Nephron progenitor cell (in vitro differentiated cells): ENCODE data around the gene PSEN1.

ENCODE experiments used
- DNase-seq: peaks from one replicate; pipeline ENCODE4 v3.0.0; 2021
- H3K27ac Mint-ChIP-seq: 2 replicates; pipeline ENCODE4 v1.8.0; 2021; ENCODE audit warnings: mild to moderate bottlenecking, moderate library complexity, mixed read lengths
- H3K27me3 Mint-ChIP-seq: 2 replicates; pipeline ENCODE4 v1.8.0; 2021; ENCODE audit warnings: mild to moderate bottlenecking, low read depth, mixed read lengths; ENCODE audit not compliant: poor library complexity
- H3K36me3 Mint-ChIP-seq: 2 replicates; pipeline ENCODE4 v1.8.0; 2021; ENCODE audit warnings: low read depth, mixed read lengths
- H3K4me1 Mint-ChIP-seq: 2 replicates; pipeline ENCODE4 v1.8.0; 2021; ENCODE audit warnings: mixed read lengths
- H3K4me3 Mint-ChIP-seq: 2 replicates; pipeline ENCODE4 v1.8.0; 2021; ENCODE audit warnings: mild to moderate bottlenecking, moderate library complexity, mixed read lengths
- H3K9me3 Mint-ChIP-seq: 2 replicates; pipeline ENCODE4 v1.8.0; 2021; ENCODE audit warnings: mild to moderate bottlenecking, moderate library complexity, mixed read lengths
- CTCF ChIP-seq: fragments of 200-600 bp; sonication (generic); IDR thresholded peaks from 2 replicates; pipeline ENCODE4 v1.5.0; 2021; ENCODE audit warnings: antibody characterized with exemption

PSEN1 gene

GRCh38 chr14:73133795-73134194 lies 2.5 kb upstream of the PSEN1 start:
- Mint-ChIP-seq H3K4me1 (peaks cover 15% of the 10 kb centered on the region), H3K36me3 (peaks cover 21% of the 10 kb centered on the region), H3K9me3 (peaks cover 26% of the 10 kb centered on the region), H3K4me3 (no peak overlapping the region), H3K27ac (no peak overlapping the region), H3K27me3 (peaks cover 10% of the 10 kb centered on the region)
- no peak for TF ChIP-seq CTCF
- DNase-seq, result no peak

- peak overlapping the region; percentile 97 for H3K27ac Mint-ChIP-seq
- H3K27me3 Mint-ChIP-seq, result peaks cover 10% of the 10 kb centered on the region
- H3K36me3 Mint-ChIP-seq, result peaks cover 28% of the 10 kb centered on the region
- peaks cover 26% of the 10 kb centered on the region for H3K9me3 Mint-ChIP-seq
- H3K4me1 Mint-ChIP-seq, result peaks cover 15% of the 10 kb centered on the region
- peak overlapping the region; percentile 85 for H3K4me3 Mint-ChIP-seq
- DNase-seq, result no peak
- TF ChIP-seq CTCF, result no peak
Measured at GRCh38 chr14:73136085-73136386, 271 bp upstream of the PSEN1 start.

DNA sequence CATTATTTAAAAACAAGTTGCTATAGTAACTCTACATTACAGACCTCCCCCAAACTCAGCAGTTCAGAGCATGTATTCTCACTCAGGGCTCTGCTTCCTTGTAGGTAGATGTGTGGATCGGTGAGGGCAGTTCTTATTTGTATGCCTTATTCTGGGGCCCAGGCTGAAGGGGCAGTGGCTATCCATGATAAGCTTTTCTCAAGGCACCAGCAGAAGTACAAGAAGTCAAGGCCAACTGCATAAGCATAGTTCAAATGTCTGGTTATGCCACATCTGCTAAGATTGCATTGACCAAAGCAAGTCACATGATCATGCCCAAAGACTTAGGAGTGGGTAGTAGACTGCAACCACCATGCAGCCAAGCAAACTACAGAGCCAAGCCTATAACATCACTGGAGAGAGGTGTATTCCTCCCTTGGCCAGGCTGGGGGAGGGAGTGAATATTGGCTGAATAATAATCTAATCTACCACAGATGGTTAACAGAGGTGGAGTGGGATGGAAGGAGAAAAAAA lies 4.6 kb downstream of the PSEN1 start:
- Mint-ChIP-seq H3K27ac (no peak overlapping the region), H3K4me3 (no peak overlapping the region), H3K27me3 (no peaks in the 10 kb centered on the region), H3K4me1 (peaks cover 30% of the 10 kb centered on the region), H3K36me3 (peaks cover 16% of the 10 kb centered on the region), H3K9me3 (no peaks in the 10 kb centered on the region)
- TF ChIP-seq CTCF, result no peak
- no peak for DNase-seq

- H3K4me1 Mint-ChIP-seq, result peaks cover 22% of the 10 kb centered on the region
- no peak overlapping the region for H3K4me3 Mint-ChIP-seq
- H3K27ac Mint-ChIP-seq, result peak overlapping the region; percentile 94
- peaks cover 16% of the 10 kb centered on the region for H3K36me3 Mint-ChIP-seq
- no peak for TF ChIP-seq CTCF
- no peak for DNase-seq
- H3K27me3 Mint-ChIP-seq, result no peaks in the 10 kb centered on the region
- H3K9me3 Mint-ChIP-seq, result no peaks in the 10 kb centered on the region
Measured at GRCh38 chr14:73142216-73142615, 5.9 kb downstream of the PSEN1 start.

GRCh38 chr14:73143003-73143402 lies 6.7 kb downstream of the PSEN1 start:
- Mint-ChIP-seq H3K4me1 (peaks cover 18% of the 10 kb centered on the region), H3K27me3 (no peaks in the 10 kb centered on the region), H3K27ac (peak overlapping the region; percentile 94), H3K36me3 (peaks cover 16% of the 10 kb centered on the region), H3K9me3 (no peaks in the 10 kb centered on the region), H3K4me3 (no peak overlapping the region)
- no peak for DNase-seq
- no peak for TF ChIP-seq CTCF

DNA sequence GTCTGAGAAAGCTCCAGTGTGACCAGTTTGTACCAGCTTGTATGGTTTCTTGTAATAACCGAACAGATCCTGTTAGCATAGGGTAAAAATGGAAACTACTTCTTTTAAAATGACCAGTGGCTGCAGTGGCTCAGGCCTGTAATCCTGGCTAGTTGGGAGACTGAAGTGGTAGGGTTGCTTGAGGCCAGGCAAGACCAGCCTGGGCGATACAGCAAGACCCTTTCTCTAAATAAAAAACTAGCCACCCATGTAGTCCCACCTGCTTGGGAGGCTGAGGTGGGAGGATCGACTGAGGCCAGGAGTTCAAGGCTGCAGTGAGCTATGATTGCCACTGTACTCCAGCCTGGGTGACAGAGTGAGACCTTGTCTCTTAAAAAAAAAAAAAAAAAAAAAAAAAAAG lies 7.3 kb downstream of the PSEN1 start:
- peaks cover 21% of the 10 kb centered on the region for H3K36me3 Mint-ChIP-seq
- no peaks in the 10 kb centered on the region for H3K9me3 Mint-ChIP-seq
- no peak overlapping the region for H3K4me3 Mint-ChIP-seq
- H3K4me1 Mint-ChIP-seq, result peaks cover 18% of the 10 kb centered on the region
- TF ChIP-seq CTCF, result no peak
- DNase-seq, result no peak
- no peaks in the 10 kb centered on the region for H3K27me3 Mint-ChIP-seq
- H3K27ac Mint-ChIP-seq, result peak overlapping the region; percentile 94
